ENCODE results near the gene FBXL3.

The FBXL3 gene

GRCh38 chr13:77040076-77040475 lies 13.1 kb upstream of the FBXL3 start:
- no peak for DNase-seq (ENCODE audit: low spot score)
- Mint-ChIP-seq H3K27me3 (ENCODE audit: low read depth) (no peaks in the 10 kb centered on the region), H3K4me3 (no peak overlapping the region), H3K36me3 (ENCODE audit: low read depth) (peaks cover 8% of the 10 kb centered on the region), H3K4me1 (ENCODE audit: low read depth) (no peaks in the 10 kb centered on the region), H3K9me3 (no peaks in the 10 kb centered on the region), H3K27ac (no peak overlapping the region)

- no peak for DNase-seq (ENCODE audit: low spot score)
- no peaks in the 10 kb centered on the region for H3K9me3 Mint-ChIP-seq
- H3K27me3 Mint-ChIP-seq (ENCODE audit: low read depth): no peaks in the 10 kb centered on the region
- no peak overlapping the region for H3K4me3 Mint-ChIP-seq
- H3K4me1 Mint-ChIP-seq (ENCODE audit: low read depth): no peaks in the 10 kb centered on the region
- H3K36me3 Mint-ChIP-seq (ENCODE audit: low read depth): peaks cover 2% of the 10 kb centered on the region
- no peak overlapping the region for H3K27ac Mint-ChIP-seq
Observed at GRCh38 chr13:77038907-77039480, 12.0 kb upstream of the FBXL3 start.

GRCh38 chr13:77036279-77036678 lies 9.3 kb upstream of the FBXL3 start:
- Mint-ChIP-seq H3K36me3 (ENCODE audit: low read depth) (peaks cover 2% of the 10 kb centered on the region), H3K9me3 (no peaks in the 10 kb centered on the region), H3K27me3 (ENCODE audit: low read depth) (no peaks in the 10 kb centered on the region), H3K4me3 (no peak overlapping the region), H3K27ac (no peak overlapping the region), H3K4me1 (ENCODE audit: low read depth) (peaks cover 2% of the 10 kb centered on the region)
- no peak for DNase-seq (ENCODE audit: low spot score)

GRCh38 chr13:77034881-77035280 lies 7.9 kb upstream of the FBXL3 start:
- Mint-ChIP-seq H3K27me3 (ENCODE audit: low read depth) (peaks cover under 1% of the 10 kb centered on the region), H3K9me3 (peaks cover under 1% of the 10 kb centered on the region), H3K36me3 (ENCODE audit: low read depth) (peaks cover 3% of the 10 kb centered on the region), H3K4me1 (ENCODE audit: low read depth) (peaks cover 2% of the 10 kb centered on the region), H3K27ac (no peak overlapping the region), H3K4me3 (no peak overlapping the region)
- no peak for DNase-seq (ENCODE audit: low spot score)

GRCh38 chr13:77033717-77034302 lies 6.9 kb upstream of the FBXL3 start:
- Mint-ChIP-seq H3K27ac (no peak overlapping the region), H3K4me1 (ENCODE audit: low read depth) (peaks cover 2% of the 10 kb centered on the region), H3K27me3 (ENCODE audit: low read depth) (peaks cover 4% of the 10 kb centered on the region), H3K36me3 (ENCODE audit: low read depth) (peaks cover 4% of the 10 kb centered on the region), H3K4me3 (no peak overlapping the region), H3K9me3 (peaks cover 3% of the 10 kb centered on the region)
- no peak for DNase-seq (ENCODE audit: low spot score)

GRCh38 chr13:77031656-77032243 lies 4.8 kb upstream of the FBXL3 start:
- H3K27ac Mint-ChIP-seq: no peak overlapping the region
- H3K4me3 Mint-ChIP-seq: no peak overlapping the region

GRCh38 chr13:77029436-77029835 lies 2.5 kb upstream of the FBXL3 start:
- Mint-ChIP-seq H3K4me3 (no peak overlapping the region), H3K4me1 (ENCODE audit: low read depth) (peaks cover 20% of the 10 kb centered on the region), H3K27me3 (ENCODE audit: low read depth) (peaks cover 4% of the 10 kb centered on the region)

More at GRCh38 chr13:77031656-77032243, 4.8 kb upstream of the FBXL3 start:
- Mint-ChIP-seq H3K27me3 (ENCODE audit: low read depth) (peaks cover 4% of the 10 kb centered on the region), H3K4me1 (ENCODE audit: low read depth) (peaks cover 13% of the 10 kb centered on the region), H3K36me3 (ENCODE audit: low read depth) (peaks cover 5% of the 10 kb centered on the region), H3K9me3 (peaks cover 3% of the 10 kb centered on the region)
- no peak for DNase-seq (ENCODE audit: low spot score)

GRCh38 chr13:77028202-77028601 lies 1.2 kb upstream of the FBXL3 start:
- H3K27ac Mint-ChIP-seq: no peak overlapping the region
- peaks cover 29% of the 10 kb centered on the region for H3K4me1 Mint-ChIP-seq (ENCODE audit: low read depth)
- peak overlapping the region; percentile 100 for H3K4me3 Mint-ChIP-seq
- H3K27me3 Mint-ChIP-seq (ENCODE audit: low read depth): peaks cover 4% of the 10 kb centered on the region
- H3K36me3 Mint-ChIP-seq (ENCODE audit: low read depth): peaks cover 21% of the 10 kb centered on the region
- DNase-seq (ENCODE audit: low spot score): no peak
- H3K9me3 Mint-ChIP-seq: peaks cover 3% of the 10 kb centered on the region

More at GRCh38 chr13:77029436-77029835, 2.5 kb upstream of the FBXL3 start:
- peaks cover 12% of the 10 kb centered on the region for H3K36me3 Mint-ChIP-seq (ENCODE audit: low read depth)
- DNase-seq (ENCODE audit: low spot score): no peak
- H3K9me3 Mint-ChIP-seq: peaks cover 3% of the 10 kb centered on the region
- no peak overlapping the region for H3K27ac Mint-ChIP-seq

- peaks cover 4% of the 10 kb centered on the region for H3K27me3 Mint-ChIP-seq (ENCODE audit: low read depth)
- peaks cover 45% of the 10 kb centered on the region for H3K4me1 Mint-ChIP-seq (ENCODE audit: low read depth)
- peaks cover 25% of the 10 kb centered on the region for H3K36me3 Mint-ChIP-seq (ENCODE audit: low read depth)
- peaks cover 3% of the 10 kb centered on the region for H3K9me3 Mint-ChIP-seq
- peak overlapping the region; percentile 98 for H3K27ac Mint-ChIP-seq
- H3K4me3 Mint-ChIP-seq: peak overlapping the region; percentile 99
- DNase-seq (ENCODE audit: low spot score): peak; percentile 80
Observed at GRCh38 chr13:77026255-77026860, 601 bp downstream of the FBXL3 start.

- H3K27ac Mint-ChIP-seq: no peak overlapping the region
- H3K4me3 Mint-ChIP-seq: peak overlapping the region; percentile 55
- peaks cover 37% of the 10 kb centered on the region for H3K36me3 Mint-ChIP-seq (ENCODE audit: low read depth)
- no peaks in the 10 kb centered on the region for H3K27me3 Mint-ChIP-seq (ENCODE audit: low read depth)
- DNase-seq (ENCODE audit: low spot score): no peak
- no peaks in the 10 kb centered on the region for H3K9me3 Mint-ChIP-seq
- peaks cover 43% of the 10 kb centered on the region for H3K4me1 Mint-ChIP-seq (ENCODE audit: low read depth)
Observed at GRCh38 chr13:77022341-77022740, 4.6 kb downstream of the FBXL3 start.

- Mint-ChIP-seq H3K9me3 (no peaks in the 10 kb centered on the region), H3K36me3 (ENCODE audit: low read depth) (peaks cover 49% of the 10 kb centered on the region), H3K27me3 (ENCODE audit: low read depth) (no peaks in the 10 kb centered on the region), H3K4me3 (no peak overlapping the region), H3K27ac (no peak overlapping the region), H3K4me1 (ENCODE audit: low read depth) (peaks cover 35% of the 10 kb centered on the region)
- no peak for DNase-seq (ENCODE audit: low spot score)
Observed at GRCh38 chr13:77019756-77020155, 7.2 kb downstream of the FBXL3 start.

- no peak for DNase-seq (ENCODE audit: low spot score)
- H3K4me1 Mint-ChIP-seq (ENCODE audit: low read depth): peaks cover 19% of the 10 kb centered on the region
- H3K27me3 Mint-ChIP-seq (ENCODE audit: low read depth): no peaks in the 10 kb centered on the region
- H3K27ac Mint-ChIP-seq: no peak overlapping the region
- H3K9me3 Mint-ChIP-seq: no peaks in the 10 kb centered on the region
- H3K4me3 Mint-ChIP-seq: no peak overlapping the region
- peaks cover 54% of the 10 kb centered on the region for H3K36me3 Mint-ChIP-seq (ENCODE audit: low read depth)
Observed at GRCh38 chr13:77016888-77017623, 9.9 kb downstream of the FBXL3 start.

- Mint-ChIP-seq H3K27ac (no peak overlapping the region), H3K9me3 (no peaks in the 10 kb centered on the region), H3K36me3 (ENCODE audit: low read depth) (peaks cover 62% of the 10 kb centered on the region), H3K4me1 (ENCODE audit: low read depth) (peaks cover 14% of the 10 kb centered on the region), H3K27me3 (ENCODE audit: low read depth) (no peaks in the 10 kb centered on the region), H3K4me3 (no peak overlapping the region)
- no peak for DNase-seq (ENCODE audit: low spot score)
Observed at GRCh38 chr13:77016251-77016812, 10.6 kb downstream of the FBXL3 start.

All from T-helper 2 cell treated with Interferon-gamma antibody and Interleukin-4, amounts not matched to agents 5 μg/mL and 100 μg/mL, for 36 hours (primary cell).